Body of pancreas (tissue), 4 donors: ENCODE results near the gene LGALS13.

Source experiments
- POLR2A ChIP-seq, 3 donors: fragments of 450-650 bp; IDR thresholded peaks; one replicate each; pipeline ENCODE4 v1.6.1; 2016; ENCODE audit warnings: antibody characterized with exemption in 3 of 3, mild to moderate bottlenecking in 2 of 3
- TF ChIP-seq, protein P1 (sequence below), 7 experiments: fragments of 450-650 bp in 4 of 7; fragments of 200-600 bp in 3 of 7; sonication (generic) in 3 of 7; IDR thresholded peaks; one replicate each; pipeline ENCODE4 v1.5.1; 2016 to 2019; ENCODE audit warnings: antibody characterized with exemption in 7 of 7

GRCh38 chr19:39599116-39599515 is 3.2 kb upstream of the LGALS13 start:
- no peak for TF ChIP-seq POLR2A (IDR thresholded peaks at IDR 0.05)
- TF ChIP-seq, protein P1, sequence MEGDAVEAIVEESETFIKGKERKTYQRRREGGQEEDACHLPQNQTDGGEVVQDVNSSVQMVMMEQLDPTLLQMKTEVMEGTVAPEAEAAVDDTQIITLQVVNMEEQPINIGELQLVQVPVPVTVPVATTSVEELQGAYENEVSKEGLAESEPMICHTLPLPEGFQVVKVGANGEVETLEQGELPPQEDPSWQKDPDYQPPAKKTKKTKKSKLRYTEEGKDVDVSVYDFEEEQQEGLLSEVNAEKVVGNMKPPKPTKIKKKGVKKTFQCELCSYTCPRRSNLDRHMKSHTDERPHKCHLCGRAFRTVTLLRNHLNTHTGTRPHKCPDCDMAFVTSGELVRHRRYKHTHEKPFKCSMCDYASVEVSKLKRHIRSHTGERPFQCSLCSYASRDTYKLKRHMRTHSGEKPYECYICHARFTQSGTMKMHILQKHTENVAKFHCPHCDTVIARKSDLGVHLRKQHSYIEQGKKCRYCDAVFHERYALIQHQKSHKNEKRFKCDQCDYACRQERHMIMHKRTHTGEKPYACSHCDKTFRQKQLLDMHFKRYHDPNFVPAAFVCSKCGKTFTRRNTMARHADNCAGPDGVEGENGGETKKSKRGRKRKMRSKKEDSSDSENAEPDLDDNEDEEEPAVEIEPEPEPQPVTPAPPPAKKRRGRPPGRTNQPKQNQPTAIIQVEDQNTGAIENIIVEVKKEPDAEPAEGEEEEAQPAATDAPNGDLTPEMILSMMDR (IDR thresholded peaks at IDR 0.05): no peak
